Mucosa of rectum (tissue), 2 donors: Measurements from ENCODE around the gene ANKRD27.
A peak's percentile ranks its signal among the peaks of the same experiment; 100 is the strongest.
"Not testable (repeated sequence)": the region's sequence is repeated elsewhere in the genome, so short reads cannot be mapped to it uniquely, and the experiment has no call there.

Experiments used
- H3K27ac ChIP-seq, 2 donors: one replicate each; pipeline ENCODE4 v1.7.0; 2013; ENCODE audit warnings: inconsistent platforms in 2 of 2, low read depth in 2 of 2, low read length in 2 of 2
- H3K27me3 ChIP-seq, 2 donors: one replicate each; pipeline ENCODE4 v1.7.0; 2013; ENCODE audit warnings: low read length in 2 of 2; ENCODE audit not compliant: control insufficient read depth in 2 of 2, insufficient read depth in 2 of 2
- H3K36me3 ChIP-seq, 2 donors: one replicate each; pipeline ENCODE4 v1.7.0; 2013; ENCODE audit warnings: low read length in 2 of 2; ENCODE audit not compliant: control insufficient read depth in 2 of 2, insufficient read depth in 2 of 2
- H3K4me1 ChIP-seq, 2 donors: one replicate each; pipeline ENCODE4 v1.7.0; 2013; ENCODE audit warnings: low read length in 2 of 2, mild to moderate bottlenecking in 1 of 2; ENCODE audit not compliant: control insufficient read depth in 2 of 2, insufficient read depth in 2 of 2
- H3K4me3 ChIP-seq, 2 donors: one replicate each; pipeline ENCODE4 v1.7.0; 2013; ENCODE audit warnings: low read length in 2 of 2
- H3K9ac ChIP-seq, 2 donors: one replicate each; pipeline ENCODE4 v1.7.0; 2013; ENCODE audit warnings: low read length in 2 of 2, low read depth in 1 of 2, mild to moderate bottlenecking in 1 of 2
- H3K9me3 ChIP-seq, 2 donors: one replicate each; pipeline ENCODE4 v1.7.0; 2013; ENCODE audit warnings: low read length in 2 of 2; ENCODE audit not compliant: control insufficient read depth in 2 of 2
- donor health status: healthy.
- donor health status: Normal muscosa, but diverticular disease.

The ANKRD27 gene

GRCh38 chr19:32704006-32704405 is 29.0 kb upstream of the ANKRD27 start:
- H3K9me3 ChIP-seq, H3K4me3 ChIP-seq, H3K27me3 ChIP-seq, H3K27ac ChIP-seq, H3K4me1 ChIP-seq, H3K9ac ChIP-seq: not testable (repeated sequence)
- peaks cover 0 to 12% of the 10 kb centered on the region in 2 donors for H3K36me3 ChIP-seq

- no peak overlapping the region for H3K27ac ChIP-seq
- no peaks in the 10 kb centered on the region for H3K9me3 ChIP-seq
- H3K27me3 ChIP-seq = no peaks in the 10 kb centered on the region
- no peaks in the 10 kb centered on the region for H3K4me1 ChIP-seq
- H3K36me3 ChIP-seq = peaks cover 4 to 14% of the 10 kb centered on the region in 2 donors
- no peak overlapping the region for H3K4me3 ChIP-seq
- no peak overlapping the region for H3K9ac ChIP-seq
These were observed 27.0 kb upstream of the ANKRD27 start for GRCh38 chr19:32702010-32702409.

GRCh38 chr19:32700129-32700528 is 25.1 kb upstream of the ANKRD27 start:
- H3K4me3 ChIP-seq, H3K9me3 ChIP-seq, H3K9ac ChIP-seq, H3K27ac ChIP-seq, H3K27me3 ChIP-seq, H3K4me1 ChIP-seq: not testable (repeated sequence)
- peaks cover 4 to 11% of the 10 kb centered on the region in 2 donors for H3K36me3 ChIP-seq

- not testable (repeated sequence) for H3K4me3 ChIP-seq, H3K27me3 ChIP-seq, H3K27ac ChIP-seq, H3K9ac ChIP-seq, H3K9me3 ChIP-seq
- Histone ChIP-seq H3K4me1 (peaks cover 11 to 17% of the 10 kb centered on the region in 2 donors), H3K36me3 (peaks cover 4 to 11% of the 10 kb centered on the region in 2 donors)
These were observed 21.8 kb upstream of the ANKRD27 start for GRCh38 chr19:32696771-32697170.

- not testable (repeated sequence) for H3K9me3 ChIP-seq, H3K27me3 ChIP-seq, H3K9ac ChIP-seq, H3K4me3 ChIP-seq, H3K27ac ChIP-seq
- Histone ChIP-seq H3K36me3 (peaks cover 4 to 11% of the 10 kb centered on the region in 2 donors), H3K4me1 (peaks cover 20 to 25% of the 10 kb centered on the region in 2 donors)
These were observed 20.5 kb upstream of the ANKRD27 start for GRCh38 chr19:32695506-32695905.

- H3K27me3 ChIP-seq, H3K9me3 ChIP-seq, H3K9ac ChIP-seq, H3K4me3 ChIP-seq, H3K27ac ChIP-seq: not testable (repeated sequence)
- H3K36me3 ChIP-seq = peaks cover 4 to 11% of the 10 kb centered on the region in 2 donors
- peaks cover 20 to 25% of the 10 kb centered on the region in 2 donors for H3K4me1 ChIP-seq
These were observed 19.9 kb upstream of the ANKRD27 start for GRCh38 chr19:32694851-32695250.

GRCh38 chr19:32694316-32694715 is 19.3 kb upstream of the ANKRD27 start:
- not testable (repeated sequence) for H3K36me3 ChIP-seq, H3K27me3 ChIP-seq, H3K9me3 ChIP-seq
- H3K4me3 ChIP-seq = peak overlapping the region; percentile 46 to 50
- peak overlapping the region in 1 of 2 donors; percentile 14 for H3K9ac ChIP-seq
- peak overlapping the region in 1 of 2 donors; percentile 22 for H3K27ac ChIP-seq
- H3K4me1 ChIP-seq = peaks cover 20 to 25% of the 10 kb centered on the region in 2 donors

- H3K9ac ChIP-seq = peak overlapping the region; percentile 83 to 85
- H3K36me3 ChIP-seq, H3K9me3 ChIP-seq, H3K27me3 ChIP-seq: not testable (repeated sequence)
- peak overlapping the region; percentile 75 to 85 for H3K4me3 ChIP-seq
- peaks cover 20 to 25% of the 10 kb centered on the region in 2 donors for H3K4me1 ChIP-seq
- H3K27ac ChIP-seq = peak overlapping the region in 1 of 2 donors; percentile 86
These were observed 18.4 kb upstream of the ANKRD27 start for GRCh38 chr19:32693151-32694108.

- Histone ChIP-seq H3K9me3 (no peaks in the 10 kb centered on the region), H3K9ac (peak overlapping the region; percentile 83 to 85), H3K4me3 (peak overlapping the region; percentile 75 to 85), H3K4me1 (peaks cover 20 to 25% of the 10 kb centered on the region in 2 donors), H3K27me3 (no peaks in the 10 kb centered on the region), H3K27ac (peak overlapping the region; percentile 82 to 86), H3K36me3 (peaks cover 0 to 3% of the 10 kb centered on the region in 2 donors)
These were observed 17.7 kb upstream of the ANKRD27 start for GRCh38 chr19:32692727-32693061.

- Histone ChIP-seq H3K4me3 (peak overlapping the region; percentile 75 to 85), H3K9ac (peak overlapping the region; percentile 83 to 85), H3K9me3 (no peaks in the 10 kb centered on the region), H3K36me3 (peaks cover 0 to 3% of the 10 kb centered on the region in 2 donors), H3K27ac (peak overlapping the region; percentile 82 to 86), H3K27me3 (no peaks in the 10 kb centered on the region), H3K4me1 (peaks cover 20 to 25% of the 10 kb centered on the region in 2 donors)
These were observed 17.2 kb upstream of the ANKRD27 start for GRCh38 chr19:32691952-32692726.
